Glutamatergic neuron (in vitro differentiated cells): ENCODE results near the gene NEK4. TPM values are rescaled to one million over a fixed set of nuclear protein-coding genes. Genes with fewer than 3 reads are reported as not detected.

Source experiments
- DNase-seq: peaks from one replicate; pipeline ENCODE4 v3.0.0; 2022
- H3K27ac Mint-ChIP-seq: one replicate; pipeline ENCODE4 v1.8.0; 2020; ENCODE audit warnings: mild to moderate bottlenecking, mixed read lengths, inconsistent platforms; ENCODE audit not compliant: unreplicated experiment
- H3K27me3 Mint-ChIP-seq: one replicate; pipeline ENCODE4 v1.8.0; 2020; ENCODE audit warnings: mild to moderate bottlenecking, moderate library complexity, mixed read lengths, inconsistent platforms; ENCODE audit not compliant: unreplicated experiment
- H3K36me3 Mint-ChIP-seq: one replicate; pipeline ENCODE4 v1.8.0; 2020; ENCODE audit warnings: mild to moderate bottlenecking, mixed read lengths, inconsistent platforms; ENCODE audit not compliant: unreplicated experiment
- H3K4me1 Mint-ChIP-seq: one replicate; pipeline ENCODE4 v1.8.0; 2020; ENCODE audit warnings: mild to moderate bottlenecking, low read depth, mixed read lengths, inconsistent platforms; ENCODE audit not compliant: unreplicated experiment
- H3K4me3 Mint-ChIP-seq: one replicate; pipeline ENCODE4 v1.8.0; 2020; ENCODE audit warnings: mild to moderate bottlenecking, mixed read lengths, inconsistent platforms; ENCODE audit not compliant: unreplicated experiment
- H3K9me3 Mint-ChIP-seq: one replicate; pipeline ENCODE4 v1.8.0; 2020; ENCODE audit warnings: mild to moderate bottlenecking, moderate library complexity, mixed read lengths, inconsistent platforms; ENCODE audit not compliant: unreplicated experiment
- total RNA-seq: library from RNA; stranded (reverse); fragmentation: NEBNext Ultra II Directional; extraction: Animal tissue kit (Norgen Biotek cat#: 25700); gene quantifications from one replicate; pipeline ENCODE4 v1.2.1, GENCODE V29; 2021; ENCODE audit not compliant: unreplicated experiment
- TF ChIP-seq, protein P1 (sequence below): fragments of 200-600 bp; sonication (generic); IDR thresholded peaks from one replicate; pipeline ENCODE4 v1.5.0; 2021; ENCODE audit not compliant: partially characterized antibody, unreplicated experiment

The NEK4 gene
- total RNA-seq, 1 donor from 2014 or later: 28.5 TPM

DNA sequence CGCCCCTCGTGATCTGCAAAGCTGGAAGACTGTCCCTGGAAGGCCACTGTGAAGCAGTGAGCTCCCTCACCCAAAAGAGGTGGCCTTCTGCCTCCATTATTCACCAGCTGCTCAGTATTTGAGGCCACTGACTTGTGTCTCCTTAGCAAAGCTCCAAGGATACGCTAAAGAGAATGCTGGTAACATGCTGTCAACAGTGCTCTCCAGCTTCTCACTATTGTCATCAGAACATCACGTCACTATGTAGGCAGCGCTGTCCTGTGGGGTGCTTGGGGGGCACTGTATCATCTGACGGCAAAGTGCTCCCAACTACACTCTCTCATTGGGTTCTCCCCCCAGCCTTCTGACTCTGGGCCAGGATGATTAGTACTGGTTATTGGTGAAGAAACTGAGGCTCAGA lies 45.5 kb upstream of the NEK4 start:
- peaks cover 5% of the 10 kb centered on the region for H3K9me3 Mint-ChIP-seq
- TF ChIP-seq, protein P1, sequence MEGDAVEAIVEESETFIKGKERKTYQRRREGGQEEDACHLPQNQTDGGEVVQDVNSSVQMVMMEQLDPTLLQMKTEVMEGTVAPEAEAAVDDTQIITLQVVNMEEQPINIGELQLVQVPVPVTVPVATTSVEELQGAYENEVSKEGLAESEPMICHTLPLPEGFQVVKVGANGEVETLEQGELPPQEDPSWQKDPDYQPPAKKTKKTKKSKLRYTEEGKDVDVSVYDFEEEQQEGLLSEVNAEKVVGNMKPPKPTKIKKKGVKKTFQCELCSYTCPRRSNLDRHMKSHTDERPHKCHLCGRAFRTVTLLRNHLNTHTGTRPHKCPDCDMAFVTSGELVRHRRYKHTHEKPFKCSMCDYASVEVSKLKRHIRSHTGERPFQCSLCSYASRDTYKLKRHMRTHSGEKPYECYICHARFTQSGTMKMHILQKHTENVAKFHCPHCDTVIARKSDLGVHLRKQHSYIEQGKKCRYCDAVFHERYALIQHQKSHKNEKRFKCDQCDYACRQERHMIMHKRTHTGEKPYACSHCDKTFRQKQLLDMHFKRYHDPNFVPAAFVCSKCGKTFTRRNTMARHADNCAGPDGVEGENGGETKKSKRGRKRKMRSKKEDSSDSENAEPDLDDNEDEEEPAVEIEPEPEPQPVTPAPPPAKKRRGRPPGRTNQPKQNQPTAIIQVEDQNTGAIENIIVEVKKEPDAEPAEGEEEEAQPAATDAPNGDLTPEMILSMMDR: no peak
- no peak overlapping the region for H3K4me3 Mint-ChIP-seq
- H3K27ac Mint-ChIP-seq: no peak overlapping the region
- H3K27me3 Mint-ChIP-seq: no peaks in the 10 kb centered on the region
- no peak for DNase-seq
- peaks cover 9% of the 10 kb centered on the region for H3K4me1 Mint-ChIP-seq
- no peaks in the 10 kb centered on the region for H3K36me3 Mint-ChIP-seq

DNA sequence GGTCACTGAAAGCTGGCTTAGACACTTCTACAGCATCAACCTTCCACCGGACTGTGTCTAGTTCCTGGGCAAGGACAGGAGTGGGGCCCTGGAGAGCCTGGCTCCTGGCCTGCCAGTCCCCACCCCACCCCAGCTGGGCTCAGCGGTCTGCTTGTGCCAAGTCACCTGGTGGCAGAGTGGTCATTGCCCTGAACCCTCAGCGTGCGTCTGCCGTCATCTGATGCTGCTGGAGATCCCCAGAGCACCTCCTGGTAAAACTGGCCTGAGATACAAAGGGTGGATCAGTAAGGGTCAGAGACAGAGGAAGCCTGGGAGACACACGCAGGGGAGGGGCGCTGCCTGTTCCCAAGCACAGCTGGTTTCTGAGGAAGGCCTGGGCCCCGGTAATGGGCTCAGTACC lies 43.1 kb upstream of the NEK4 start:
- no peaks in the 10 kb centered on the region for H3K36me3 Mint-ChIP-seq
- H3K4me3 Mint-ChIP-seq: no peak overlapping the region
- DNase-seq: no peak
- TF ChIP-seq, protein P1: no peak
- H3K9me3 Mint-ChIP-seq: peaks cover 5% of the 10 kb centered on the region
- no peaks in the 10 kb centered on the region for H3K4me1 Mint-ChIP-seq
- no peak overlapping the region for H3K27ac Mint-ChIP-seq
- H3K27me3 Mint-ChIP-seq: no peaks in the 10 kb centered on the region

DNA sequence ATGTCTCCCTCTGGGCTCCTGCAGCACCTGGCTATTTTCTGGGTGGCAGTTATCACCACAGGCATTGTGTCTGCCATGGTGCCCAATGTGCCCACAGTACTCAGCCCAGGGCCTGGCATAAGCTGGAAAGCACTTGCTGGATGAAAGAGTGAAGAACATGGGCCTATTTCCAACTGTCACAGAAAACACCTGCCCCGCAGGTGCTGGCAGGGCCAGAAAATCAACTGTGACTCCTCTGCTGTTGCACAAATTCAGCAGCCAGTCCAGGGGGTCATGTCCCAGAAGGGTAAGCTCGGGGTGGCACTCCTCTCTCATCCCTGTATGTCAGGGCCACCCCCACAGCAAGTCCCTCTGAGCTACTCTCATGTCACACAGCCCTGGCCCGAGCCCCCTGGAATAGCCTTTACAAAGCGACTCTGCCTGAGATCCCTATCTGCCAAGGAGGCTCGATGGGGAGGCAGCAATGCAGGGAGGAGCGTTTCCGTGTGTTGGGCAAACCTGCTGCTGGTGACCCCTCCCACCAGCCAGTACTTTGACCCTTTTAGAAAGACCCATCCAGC lies 40.8 kb upstream of the NEK4 start:
- Mint-ChIP-seq H3K27me3 (no peaks in the 10 kb centered on the region), H3K36me3 (no peaks in the 10 kb centered on the region), H3K4me1 (no peaks in the 10 kb centered on the region), H3K4me3 (no peak overlapping the region), H3K27ac (no peak overlapping the region), H3K9me3 (peaks cover 1% of the 10 kb centered on the region)
- DNase-seq: no peak
- TF ChIP-seq, protein P1: no peak

DNA sequence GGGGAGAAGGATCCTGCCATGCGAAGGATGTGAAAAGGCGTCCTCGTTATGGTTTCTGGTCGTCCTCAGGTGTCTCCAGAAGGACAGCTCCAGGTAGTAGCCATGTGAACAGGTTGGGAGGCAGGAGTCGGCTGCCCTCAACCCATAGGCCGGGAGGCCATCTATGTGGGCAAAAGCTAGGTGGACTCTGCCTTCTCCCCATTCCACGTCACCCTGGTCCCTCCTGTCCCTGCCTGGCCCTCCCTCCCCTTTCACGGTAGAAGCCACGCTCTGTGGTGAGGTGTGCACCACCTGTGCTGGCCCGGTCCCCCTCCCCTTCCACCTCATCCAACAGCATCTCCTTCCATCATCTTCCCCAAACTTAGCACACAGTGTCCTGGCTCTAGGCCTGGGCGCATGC lies 40.2 kb upstream of the NEK4 start:
- H3K9me3 Mint-ChIP-seq: peaks cover 1% of the 10 kb centered on the region
- H3K27ac Mint-ChIP-seq: no peak overlapping the region
- TF ChIP-seq, protein P1: no peak
- H3K4me3 Mint-ChIP-seq: no peak overlapping the region
- no peak for DNase-seq
- no peaks in the 10 kb centered on the region for H3K36me3 Mint-ChIP-seq
- H3K4me1 Mint-ChIP-seq: no peaks in the 10 kb centered on the region
- no peaks in the 10 kb centered on the region for H3K27me3 Mint-ChIP-seq

DNA sequence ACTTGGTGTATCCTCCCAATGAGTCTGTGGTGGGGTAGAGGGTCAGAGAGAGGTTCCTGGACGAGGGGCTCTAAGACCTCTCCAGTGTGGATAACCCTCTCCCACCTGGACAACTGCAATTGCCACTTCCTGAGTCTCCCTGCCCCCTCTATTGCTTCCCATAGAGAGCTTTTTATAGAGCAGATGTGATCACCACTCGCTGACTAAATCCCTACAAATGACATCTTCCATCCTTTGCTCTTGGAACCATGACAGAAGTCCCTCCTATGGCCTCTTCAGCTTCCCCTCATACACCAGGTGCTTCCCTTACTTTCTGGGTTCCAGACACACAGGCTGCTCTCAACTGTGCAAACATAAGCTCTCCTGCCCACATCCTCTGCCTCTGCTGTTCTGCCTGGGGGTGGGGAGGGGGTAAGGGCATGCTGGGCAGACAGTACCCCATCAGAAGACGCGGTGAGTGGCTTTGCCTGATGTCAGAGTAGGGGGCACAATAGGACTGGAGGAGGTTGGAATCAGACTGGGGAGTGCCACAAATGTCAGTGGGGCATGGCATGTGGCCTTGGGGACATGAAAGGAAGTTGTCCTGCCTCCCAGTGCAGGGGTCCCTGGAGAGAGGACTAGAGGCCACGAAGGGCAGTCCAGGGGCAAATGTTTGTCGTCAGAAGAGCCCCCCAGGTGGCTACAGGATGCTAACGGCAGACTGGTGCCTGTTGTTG lies 39.1 kb upstream of the NEK4 start:
- TF ChIP-seq, protein P1: no peak
- Mint-ChIP-seq H3K36me3 (no peaks in the 10 kb centered on the region), H3K27ac (no peak overlapping the region), H3K4me3 (no peak overlapping the region), H3K9me3 (peaks cover 1% of the 10 kb centered on the region), H3K4me1 (peaks cover 1% of the 10 kb centered on the region), H3K27me3 (peaks cover 3% of the 10 kb centered on the region)
- DNase-seq: no peak
